Activated T-cell treated with anti-CD3 and anti-CD28 coated beads, Interleukin-2, amount 50 U/mL, for 1 hour (primary cell): ENCODE measurements around the gene NUTM2B.
A peak's percentile ranks its signal among the peaks of the same experiment; 100 is the strongest.
"Not testable (repeated sequence)": the region's sequence is repeated elsewhere in the genome, so short reads cannot be mapped to it uniquely, and the experiment has no call there.

ENCODE experiments used
- DNase-seq: peaks from one replicate; pipeline ENCODE4 v3.0.0-alpha.2; 2020

The NUTM2B gene, protein sequence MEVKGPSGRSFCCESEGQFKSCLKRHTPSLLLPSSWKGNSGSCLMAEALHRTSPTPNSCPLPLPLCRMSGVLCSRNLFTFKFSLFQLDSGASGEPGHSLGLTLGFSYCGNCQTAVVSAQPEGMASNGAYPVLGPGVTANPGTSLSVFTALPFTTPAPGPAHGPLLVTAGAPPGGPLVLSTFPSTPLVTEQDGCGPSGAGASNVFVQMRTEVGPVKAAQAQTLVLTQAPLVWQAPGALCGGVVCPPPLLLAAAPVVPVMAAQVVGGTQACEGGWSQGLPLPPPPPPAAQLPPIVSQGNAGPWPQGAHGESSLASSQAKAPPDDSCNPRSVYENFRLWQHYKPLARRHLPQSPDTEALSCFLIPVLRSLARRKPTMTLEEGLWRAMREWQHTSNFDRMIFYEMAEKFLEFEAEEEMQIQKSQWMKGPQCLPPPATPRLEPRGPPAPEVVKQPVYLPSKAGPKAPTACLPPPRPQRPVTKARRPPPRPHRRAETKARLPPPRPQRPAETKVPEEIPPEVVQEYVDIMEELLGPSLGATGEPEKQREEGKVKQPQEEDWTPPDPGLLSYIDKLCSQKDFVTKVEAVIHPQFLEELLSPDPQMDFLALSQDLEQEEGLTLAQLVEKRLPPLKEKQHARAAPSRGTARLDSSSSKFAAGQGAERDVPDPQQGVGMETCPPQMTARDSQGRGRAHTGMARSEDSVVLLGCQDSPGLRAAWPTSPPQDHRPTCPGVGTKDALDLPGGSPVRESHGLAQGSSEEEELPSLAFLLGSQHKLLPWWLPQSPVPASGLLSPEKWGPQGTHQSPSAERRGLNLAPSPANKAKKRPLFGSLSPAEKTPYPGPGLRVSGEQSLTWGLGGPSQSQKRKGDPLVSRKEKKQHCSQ

DNA sequence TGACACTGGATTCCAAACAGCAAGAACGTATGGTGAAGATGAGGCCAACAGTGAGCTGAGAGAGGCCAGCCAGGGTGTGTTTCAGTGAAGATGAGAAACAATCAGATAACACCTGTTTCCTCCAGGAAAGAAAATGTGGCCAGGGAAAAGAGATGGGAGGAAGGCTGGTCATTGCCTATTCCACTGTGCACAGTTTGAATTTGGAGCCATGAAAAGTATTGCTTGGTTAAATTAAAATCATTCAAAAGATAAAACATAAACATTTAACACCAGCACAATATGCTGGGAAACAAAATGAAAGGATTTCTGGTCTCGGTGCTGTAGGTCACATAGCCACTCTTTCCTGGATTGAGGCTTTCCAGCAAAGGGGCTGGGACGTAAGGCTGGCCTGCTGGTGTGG, at the start of gene NUTM2B:
Gene NUTM2B (plus strand): TSS at position 301 of the 400 bp plus-strand sequence. CDS start 383 bp downstream, outside the sequence.
- not testable (repeated sequence) for DNase-seq

DNA sequence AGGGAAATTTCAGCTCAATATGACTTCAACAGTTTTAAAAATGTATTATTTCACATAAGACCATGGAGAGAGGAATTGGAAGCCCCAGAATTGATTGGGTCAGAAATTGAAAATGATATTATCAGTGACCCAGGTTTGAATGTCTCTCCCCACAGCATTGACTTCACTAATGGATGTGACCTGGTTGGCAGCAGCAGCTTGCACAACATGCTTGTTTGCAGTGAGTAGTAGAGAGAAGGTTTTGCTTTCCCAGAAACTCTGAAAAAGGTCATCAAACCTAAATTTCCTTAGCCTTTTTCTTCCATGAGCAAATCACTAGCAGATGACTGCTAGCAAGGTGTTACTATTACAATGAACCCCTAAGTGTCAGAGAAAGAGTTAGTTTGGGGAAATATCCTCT, 39.7 kb upstream of the NUTM2B start:
- DNase-seq, result not testable (repeated sequence)

DNA sequence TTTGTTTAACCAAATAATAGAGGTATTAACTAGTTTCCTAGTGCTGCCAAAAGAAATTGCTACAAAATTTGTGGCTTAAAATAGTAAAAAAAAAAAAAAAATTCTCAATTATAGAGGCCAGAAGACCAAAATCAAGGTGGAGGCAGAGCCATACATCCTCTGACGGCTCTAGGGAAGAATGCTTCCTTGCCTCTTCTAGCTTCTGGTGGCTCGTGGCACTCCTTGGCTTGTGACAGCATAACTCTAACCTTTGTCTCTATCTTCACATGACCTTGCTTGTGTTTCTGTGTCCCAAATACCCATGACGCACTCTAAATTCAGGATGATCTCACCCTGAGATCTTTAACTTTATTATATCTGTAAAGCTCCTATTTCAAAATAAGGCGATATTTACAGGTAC, 38.3 kb upstream of the NUTM2B start:
- DNase-seq, result not testable (repeated sequence)

DNA sequence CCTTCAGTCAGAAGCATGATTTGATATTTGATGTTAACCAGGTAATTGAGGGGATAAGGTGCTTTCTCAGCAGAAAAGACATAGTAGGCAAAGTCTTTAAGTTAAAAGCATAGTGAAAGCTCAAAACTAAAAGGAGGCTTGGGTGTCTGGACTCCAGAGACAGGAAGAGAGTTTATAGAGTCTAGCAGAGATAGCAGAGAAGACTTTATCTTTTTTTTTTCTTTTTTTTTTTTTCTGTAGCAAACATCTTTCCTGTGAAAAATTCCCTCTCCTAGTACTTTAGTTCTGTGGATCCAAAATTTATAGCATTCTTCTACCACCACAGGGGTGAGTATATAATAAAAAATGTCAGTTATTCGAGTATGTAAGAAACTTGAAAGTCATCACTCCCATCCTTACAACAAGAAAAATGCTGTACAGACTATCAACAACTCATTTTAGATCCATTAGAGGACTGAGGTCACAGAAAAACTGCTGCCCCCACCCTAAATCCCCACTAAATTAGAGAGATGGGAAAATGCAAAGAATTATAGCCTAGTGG, 33.7 kb upstream of the NUTM2B start:
- DNase-seq, result not testable (repeated sequence)

DNA sequence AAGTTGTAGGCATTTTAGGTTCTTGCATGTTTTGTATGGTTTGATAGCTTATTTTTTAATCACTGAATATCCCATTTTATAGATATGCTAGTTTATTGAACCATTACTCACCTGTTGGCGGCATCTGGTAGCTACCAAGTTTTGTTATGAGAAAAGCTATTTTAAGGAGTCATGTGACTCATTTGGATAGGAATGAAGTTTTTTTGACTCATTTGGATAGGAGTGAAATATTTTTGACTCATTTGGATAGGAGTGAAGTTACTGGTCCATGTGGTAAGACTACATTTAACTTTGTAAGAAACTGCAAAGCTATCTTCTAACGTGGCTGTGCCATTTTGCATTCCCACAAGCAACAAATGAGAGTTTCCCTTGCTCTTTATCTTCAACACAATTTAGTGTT, 28.1 kb upstream of the NUTM2B start:
- DNase-seq, result not testable (repeated sequence)

DNA sequence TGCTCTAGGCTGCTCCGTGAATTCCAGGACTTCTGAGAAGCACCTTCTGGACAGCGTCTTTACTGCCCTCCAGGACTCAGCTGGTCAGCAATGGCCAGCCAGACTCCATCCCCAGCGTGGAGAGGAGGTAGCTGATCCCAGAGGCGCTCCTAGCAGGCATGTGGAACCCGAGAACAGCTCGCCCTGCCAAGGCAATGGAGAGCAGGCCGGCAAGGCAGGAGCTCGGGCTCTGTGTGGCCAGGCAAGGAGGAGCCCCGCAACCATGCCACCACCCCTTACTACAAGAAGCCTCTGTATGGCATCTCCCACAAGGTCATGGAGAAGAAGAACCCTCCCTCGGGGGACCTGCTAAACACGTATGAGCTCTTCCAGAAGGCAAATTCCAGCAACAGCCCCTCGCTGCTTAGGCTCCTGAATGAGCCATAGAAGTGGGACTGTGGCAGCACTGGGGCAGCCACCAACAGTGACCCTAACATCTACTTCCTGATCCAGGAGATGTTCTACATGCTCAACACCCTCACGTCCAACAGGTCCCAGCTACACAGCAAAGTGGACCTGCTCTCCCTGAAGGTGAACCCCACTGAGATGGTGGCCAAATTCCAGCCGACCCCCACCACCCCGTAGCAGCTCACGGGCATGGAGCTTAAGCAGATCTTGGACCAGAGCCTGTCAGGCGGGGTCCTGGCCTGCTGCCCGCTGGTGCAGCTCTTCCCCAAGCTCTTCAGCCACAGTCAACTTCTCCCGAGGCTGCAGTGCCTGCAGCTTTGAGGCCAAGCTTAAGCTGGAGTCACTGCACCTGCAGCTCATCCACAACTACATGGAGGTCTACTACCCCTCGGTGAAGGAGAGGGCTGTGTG, 19.8 kb upstream of the NUTM2B start:
- DNase-seq, result not testable (repeated sequence)

DNA sequence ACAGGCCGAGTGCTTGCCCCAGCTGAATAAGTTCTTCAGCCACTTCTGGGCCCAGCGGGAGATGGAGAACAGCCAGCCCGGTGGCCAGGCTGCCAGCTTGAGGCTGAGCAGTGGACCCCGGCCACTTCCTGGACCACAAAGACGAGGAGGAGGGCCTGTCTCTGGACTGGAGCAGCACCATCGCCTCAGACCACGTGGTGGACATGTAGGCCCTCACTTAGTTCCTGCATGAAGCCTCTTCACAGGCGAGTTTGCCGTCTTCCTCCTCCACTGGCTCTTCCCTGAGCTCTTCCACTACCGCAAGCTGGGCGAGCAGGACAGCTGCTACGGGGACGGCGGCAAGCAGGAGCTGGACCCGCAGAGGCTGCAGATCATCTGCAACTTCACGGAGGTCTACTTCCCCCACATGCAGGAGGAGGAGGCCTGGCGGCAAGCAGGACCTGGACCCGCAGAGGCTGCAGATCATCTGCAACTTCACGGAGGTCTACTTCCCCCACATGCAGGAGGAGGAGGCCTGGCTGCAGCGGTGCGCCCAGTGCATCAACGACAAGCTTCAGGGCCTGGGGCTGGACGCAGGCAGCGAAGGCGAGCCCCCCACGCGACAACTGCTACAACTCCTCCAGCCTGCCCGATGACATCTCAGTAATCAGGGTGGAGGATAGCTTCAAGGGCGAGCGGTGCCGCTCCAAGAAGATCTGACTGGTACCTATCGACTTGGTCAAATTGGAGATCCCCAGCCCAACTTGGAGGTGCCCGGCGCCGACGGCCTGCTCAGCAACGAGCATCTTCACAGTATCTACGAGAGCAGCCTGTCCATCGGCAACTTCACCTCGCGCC, 18.9 kb upstream of the NUTM2B start:
- DNase-seq, result not testable (repeated sequence)

DNA sequence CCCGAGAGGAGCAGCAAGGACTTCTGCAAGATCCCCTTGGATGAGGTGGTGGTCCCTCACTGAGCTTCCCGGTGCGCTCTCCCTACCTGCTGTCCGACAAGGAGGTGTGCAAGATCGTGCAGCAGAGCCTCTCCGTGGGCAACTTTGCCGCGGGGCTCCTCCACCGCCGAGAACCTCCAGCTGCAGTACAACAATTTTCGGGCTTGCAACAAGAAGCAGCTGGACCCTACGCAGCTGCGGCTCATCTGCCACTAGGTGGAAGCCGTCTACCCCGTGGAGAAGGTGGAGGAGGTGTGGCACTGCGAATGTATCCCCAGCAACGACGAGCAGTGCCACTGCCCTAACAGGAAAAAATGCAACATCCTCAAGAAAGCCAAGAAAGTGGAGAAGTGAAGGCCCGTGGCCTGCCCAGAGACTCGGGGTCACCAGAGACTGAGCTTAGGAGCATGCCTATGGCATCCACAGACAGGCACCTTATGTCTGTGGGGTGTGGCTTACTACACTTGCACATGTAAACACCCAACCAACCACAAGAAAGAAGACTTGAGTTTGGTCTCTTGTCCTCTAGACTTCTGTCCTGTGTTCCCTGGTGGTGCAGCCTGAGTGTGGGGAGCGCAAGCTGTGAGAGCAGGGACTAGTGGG, 17.9 kb upstream of the NUTM2B start:
- peak; percentile 54 for DNase-seq

DNA sequence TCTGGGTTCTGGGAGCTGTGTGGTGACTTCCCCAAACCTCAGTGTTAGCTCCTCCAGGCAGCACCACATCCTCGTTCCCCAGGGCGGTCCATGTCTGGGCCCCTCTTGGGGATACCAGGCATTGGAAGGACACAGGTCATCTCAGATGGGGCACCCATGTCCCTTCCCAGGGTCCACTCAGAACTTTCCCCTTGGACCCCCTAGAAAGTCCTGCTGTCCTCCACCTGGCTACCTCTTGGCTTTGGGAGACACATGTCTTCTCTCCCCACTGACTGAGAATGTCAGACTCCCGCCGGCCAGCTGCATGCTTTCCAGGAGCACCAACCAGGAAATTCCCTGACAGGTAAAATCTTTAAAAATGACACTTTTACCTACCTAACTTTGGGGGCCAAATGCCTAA, 16.4 kb upstream of the NUTM2B start:
- DNase-seq, result not testable (repeated sequence)

DNA sequence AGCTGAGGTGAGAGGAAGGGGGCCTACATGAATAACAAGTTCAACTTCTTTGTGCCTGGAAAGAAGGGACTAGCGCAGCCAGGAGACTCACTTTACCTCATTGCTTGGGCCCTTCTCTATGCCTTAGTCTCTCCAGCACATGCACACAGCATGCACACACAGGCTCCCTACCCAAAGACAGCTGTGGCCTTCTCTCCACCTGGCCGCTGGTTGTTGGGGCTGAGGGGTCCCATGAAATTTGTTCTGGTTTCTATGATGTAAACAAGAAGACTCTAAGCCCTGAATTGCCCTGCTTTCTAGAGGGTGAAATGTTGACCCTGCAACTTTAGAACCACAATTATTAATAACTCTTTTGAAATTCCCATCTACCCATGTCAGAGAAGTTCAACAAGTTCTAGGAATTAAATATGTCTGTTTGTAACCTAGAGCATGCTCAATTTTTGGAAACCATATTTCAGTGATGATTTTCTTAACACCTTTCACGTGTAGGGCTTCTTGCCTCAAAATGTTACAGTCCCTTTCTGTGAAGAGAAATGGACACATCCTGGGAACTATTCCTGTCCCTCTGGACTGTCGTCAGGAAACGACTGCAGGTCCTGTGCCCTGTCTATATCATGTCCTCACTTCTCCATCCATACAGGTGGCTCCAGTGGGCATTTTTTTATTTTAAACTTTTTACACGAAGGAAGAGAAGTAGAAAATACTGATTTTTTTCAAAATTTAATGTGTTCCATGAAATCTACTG, 15.4 kb upstream of the NUTM2B start:
- DNase-seq, result not testable (repeated sequence)

DNA sequence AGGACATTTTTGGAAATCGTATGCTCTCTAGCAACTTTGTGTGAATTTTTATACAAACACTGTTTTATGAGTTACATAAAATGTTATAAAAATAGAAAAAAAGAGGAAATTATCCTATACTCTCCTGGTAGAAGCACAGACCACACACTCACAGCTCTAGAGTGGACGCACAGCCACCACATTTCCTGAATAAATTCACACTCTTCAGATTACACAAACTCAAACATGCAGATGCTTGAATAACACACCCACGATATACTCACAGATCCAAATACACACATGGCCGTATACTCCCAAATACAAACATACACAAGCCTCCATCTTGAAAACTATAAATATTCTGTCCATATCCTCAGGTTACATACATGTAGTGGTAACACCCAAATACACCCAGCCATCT, 14.2 kb upstream of the NUTM2B start:
- DNase-seq, result not testable (repeated sequence)

DNA sequence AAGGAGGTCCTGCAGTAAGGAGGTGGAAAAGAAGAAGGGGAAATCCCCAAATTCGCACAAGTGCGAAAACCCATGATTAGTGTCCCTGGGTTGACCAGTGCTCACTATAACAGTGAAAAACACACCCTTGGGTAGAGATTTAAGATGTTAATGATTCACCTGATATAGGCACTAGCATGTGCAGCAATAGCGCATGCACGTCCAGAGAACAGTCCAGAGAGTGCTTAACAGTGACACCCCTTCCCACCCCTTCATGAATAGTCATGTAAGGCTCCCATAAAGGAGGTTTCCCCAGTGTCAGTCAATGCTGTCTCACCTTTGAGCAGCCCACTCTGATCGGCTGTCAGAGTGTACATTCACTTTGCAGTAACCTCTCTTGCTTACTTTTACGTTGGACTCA, 6.4 kb upstream of the NUTM2B start:
- DNase-seq, result not testable (repeated sequence)

DNA sequence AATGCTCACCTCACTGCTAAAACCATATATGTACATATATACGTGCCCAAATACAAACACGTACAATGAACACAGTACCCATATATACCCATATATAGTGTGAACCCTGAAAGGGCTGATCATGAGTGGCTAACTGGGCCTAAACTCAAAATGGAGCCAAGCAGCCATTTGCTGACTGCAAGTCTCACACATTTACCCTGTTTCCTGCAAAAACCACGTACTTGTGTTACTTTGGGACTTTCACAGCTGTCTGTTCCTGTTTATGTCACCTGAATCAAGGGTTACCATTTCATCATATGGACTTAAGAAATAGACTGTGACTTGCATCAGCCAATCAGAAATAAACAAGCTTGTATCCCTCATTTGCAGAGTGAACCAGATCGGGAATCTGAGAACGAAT, 5.9 kb upstream of the NUTM2B start:
- not testable (repeated sequence) for DNase-seq

DNA sequence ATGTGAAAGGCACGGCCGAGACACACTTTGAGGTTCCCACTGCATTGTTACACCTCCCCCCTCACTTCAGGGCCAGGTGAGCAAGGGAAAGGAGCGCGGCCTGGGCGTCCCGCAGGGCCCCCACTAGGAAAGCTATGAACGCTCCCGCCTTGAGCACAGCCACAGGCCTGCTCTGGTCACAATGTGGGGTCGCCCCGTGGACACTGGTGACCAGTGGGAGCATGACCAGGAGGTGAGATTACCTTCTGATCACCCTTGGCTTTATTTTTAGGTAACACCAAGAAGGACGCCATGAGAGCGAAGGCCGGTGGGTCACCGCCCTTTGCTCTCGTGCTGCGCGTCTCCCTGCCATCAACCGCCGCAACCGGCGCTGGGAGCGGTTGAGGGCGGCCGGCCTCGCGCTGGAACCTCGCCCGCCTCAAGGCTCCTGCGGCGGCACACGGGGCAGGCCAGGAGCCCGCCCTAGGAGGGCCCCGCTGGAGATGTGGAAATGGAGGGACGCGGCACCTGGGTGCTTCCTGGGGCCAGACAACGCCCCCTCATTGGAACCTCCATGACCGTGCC, 2.6 kb upstream of the NUTM2B start:
- not testable (repeated sequence) for DNase-seq

DNA sequence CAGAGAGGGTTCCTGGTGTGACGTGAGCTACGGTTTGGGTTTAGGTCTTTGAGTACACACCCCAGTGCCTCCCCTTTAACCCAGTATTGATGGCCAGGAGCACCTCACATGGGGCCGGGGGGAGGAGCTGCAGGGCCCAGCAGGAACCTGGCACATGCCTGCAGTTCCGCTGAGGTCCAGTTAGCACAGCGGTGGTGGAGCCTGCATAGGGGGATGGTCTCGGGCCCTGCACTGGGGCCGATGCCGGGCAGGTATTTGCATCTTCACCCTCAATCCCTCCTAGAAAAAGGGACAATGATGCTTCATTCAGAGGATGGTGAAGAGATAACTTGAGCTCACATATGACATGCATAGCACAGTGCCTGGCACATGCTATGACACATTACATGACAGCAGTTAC, 4.0 kb downstream of the NUTM2B start:
- DNase-seq, result not testable (repeated sequence)

DNA sequence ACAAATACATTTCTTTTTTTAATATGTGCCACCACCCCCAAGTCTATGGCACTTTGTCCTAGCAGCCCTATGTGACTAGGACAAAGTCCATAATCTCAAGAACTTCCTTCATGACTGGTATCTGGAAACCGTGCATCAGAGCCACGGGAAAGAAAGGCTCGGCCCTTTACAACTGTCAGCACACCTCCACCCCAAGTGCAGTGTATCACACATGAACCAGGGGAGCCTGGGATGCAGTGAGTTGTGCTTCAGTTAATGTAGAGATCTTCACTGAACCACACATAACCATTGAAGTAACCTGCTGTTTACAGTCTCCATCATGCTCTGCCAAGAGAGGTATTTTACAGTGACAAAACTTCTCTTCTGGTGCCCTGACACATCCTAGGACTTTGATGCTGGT, 11.9 kb downstream of the NUTM2B start:
- DNase-seq, result not testable (repeated sequence)

DNA sequence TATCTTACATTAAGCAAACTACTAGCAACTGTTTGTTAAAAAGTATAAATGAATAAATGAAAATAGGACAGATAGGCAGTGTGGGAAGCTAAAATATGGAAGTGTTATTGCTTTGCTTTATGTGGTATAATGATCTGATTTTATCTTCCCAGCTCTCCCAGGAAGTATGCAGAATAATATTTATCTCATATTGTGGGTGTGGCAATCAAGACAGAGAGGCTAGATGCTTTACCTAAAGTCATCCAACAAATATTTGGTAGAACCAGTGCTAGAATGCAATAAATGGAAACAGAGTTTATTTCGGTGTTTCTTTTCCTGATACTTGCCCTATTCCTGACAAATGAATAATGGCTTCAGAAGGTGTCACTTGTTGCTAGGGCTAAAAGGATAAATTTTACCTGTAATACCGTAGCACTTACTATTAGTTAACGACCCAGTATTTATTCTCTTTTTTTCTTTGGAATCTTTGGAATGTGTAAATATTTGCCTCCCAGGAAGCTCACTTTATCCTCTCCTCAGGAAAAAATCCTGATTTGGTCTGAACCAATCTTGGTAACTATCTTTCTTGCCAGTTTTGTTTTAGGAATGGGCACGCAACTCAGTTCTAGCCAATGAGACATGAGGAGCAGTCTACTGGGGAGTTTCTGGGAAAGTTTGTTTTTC, 14.0 kb downstream of the NUTM2B start:
- DNase-seq, result not testable (repeated sequence)

DNA sequence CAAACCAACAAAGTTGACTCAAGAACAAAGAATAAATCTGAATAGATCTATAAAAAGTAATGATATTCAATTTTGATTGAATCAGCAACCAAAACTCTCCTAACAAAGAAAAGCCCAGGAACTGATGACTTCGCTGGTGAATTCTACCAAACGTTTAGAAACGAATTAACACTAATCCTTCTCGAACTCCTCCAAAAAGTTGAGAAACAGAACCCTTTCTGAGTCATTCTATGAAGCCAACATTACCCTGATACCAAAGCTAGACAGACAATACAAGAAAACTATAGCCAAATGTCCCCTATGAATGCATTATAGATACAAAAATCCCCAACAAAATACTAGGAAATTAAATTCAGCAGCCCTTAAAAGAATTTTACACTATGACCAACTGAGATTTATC, 17.0 kb downstream of the NUTM2B start:
- not testable (repeated sequence) for DNase-seq

DNA sequence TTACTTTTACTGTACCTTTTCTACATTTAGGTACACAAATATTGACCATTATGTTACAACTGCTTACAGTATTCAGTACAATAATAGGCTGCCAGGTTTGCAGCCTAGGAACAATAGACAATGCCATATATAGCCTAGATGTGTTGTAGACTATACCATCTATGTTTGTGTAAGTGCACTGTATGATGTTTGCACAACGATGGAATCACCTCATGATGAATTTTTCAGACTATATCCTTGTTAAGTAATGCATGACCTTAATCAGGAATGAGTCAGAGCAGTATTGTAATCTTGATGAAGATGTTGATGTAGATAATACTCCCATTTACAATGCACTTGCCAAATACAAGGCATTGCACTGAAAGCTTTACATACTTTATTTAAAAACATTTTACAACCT, 23.6 kb downstream of the NUTM2B start:
- not testable (repeated sequence) for DNase-seq
